HG03064 (cell line): Measurements from ENCODE around the gene COX6B2.

Experiments used
- ATAC-seq: cut with Tn5 transposase; IDR thresholded peaks from one replicate; pipeline ENCODE4 v1.9.1; 2021; ENCODE audit warnings: low read depth; ENCODE audit not compliant: unreplicated experiment

Gene COX6B2

DNA sequence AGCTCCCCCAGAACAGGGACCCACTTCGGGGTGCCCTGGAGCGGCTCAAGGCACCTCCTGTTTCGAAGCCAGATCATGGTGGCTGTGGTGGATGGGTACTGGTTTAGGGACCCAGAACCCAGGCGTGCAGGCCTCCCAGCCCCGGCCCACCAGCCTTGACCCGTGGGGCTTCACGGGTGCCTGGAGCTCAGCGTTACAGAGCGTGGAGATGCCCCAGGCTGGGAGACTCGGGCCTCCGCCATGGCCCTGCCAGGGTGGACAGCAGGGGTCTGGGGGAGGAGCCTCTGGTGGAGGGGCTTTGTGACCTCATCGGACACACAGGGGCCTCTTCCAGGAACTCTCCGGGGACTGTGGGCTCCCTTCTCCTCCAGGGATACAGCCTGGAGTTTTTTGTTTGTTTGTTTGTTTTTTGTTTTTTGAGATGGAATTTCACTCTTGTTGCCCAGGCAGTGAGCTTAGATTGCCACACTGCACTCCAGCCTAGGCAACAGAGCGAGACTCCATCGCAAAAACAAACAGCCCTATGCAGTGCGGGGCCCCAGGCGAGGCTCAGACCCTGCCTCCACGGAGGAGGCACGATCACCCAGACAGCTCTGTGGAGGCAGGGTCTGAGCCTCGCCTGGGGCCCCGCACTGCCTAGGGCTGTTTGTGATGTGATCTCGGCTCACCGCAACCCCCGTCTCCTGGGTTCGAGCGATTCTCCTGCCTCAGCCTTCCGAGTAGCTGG is 8.6 kb upstream of the COX6B2 start, which contains the start of gene GARIN5B:
TSS of gene GARIN5B (minus strand) at position 271 of the 727 bp plus-strand sequence. CDS start at position 77, 194 bp downstream.
- ATAC-seq: no peak

DNA sequence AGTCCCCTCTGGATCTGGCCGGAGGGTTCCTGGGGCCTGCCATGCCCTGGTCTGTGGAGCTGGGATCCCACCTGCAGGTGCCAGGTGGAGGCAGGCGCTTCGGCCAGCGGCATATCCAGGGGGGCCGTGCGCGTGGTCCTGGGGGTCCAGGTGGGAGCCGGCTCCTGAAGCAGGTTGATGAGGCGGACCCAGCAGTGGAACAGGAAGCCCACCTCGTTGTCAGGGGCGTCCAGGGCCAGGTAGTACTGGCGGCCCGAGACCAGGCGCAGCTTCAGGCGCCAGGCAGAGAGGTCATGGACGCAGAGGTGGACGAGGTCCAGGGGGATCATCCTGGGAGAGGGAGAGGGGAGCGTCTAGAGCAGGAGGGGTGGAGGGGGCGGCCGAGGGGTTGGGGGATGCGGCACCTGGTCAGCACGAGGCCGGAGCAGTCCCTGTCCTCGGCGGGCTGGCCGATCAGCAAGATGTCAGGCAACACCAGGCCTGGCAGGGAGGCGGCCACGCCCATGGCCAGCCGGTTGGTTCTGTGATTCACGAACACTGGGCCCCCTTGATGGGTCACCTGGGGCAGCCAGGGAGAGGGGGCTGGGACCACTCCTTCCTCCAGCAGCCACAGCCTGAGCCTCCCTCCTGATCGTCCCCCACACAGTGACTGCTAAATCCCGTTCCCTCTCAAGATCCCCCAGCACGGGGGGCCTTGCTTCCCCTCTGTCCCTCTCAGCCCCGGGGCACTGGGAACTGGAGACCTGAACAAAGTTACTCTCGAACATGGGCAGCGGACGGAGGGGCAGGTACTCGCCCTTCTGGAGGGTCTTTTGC is 7.9 kb upstream of the COX6B2 start:
- no peak for ATAC-seq

DNA sequence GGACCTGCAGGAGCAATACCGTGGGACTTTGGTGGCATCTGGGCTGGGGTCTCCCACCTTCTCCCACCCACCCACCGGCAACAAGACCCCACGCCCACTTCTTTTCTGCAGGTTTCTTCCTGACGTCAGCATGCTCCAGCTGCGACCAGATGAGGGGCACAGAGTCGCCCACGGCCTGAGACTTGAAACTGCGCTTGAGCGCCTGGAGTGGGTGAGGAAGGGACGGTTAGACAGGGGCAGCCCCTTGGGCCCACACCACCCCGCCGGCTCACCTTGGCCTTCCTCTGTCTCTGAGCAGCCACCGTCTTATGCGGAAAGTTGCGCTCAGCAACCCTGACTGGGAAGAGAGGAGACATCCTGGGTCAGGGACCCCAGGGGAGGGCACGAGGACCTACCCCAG is 6.4 kb upstream of the COX6B2 start:
- ATAC-seq: no peak

DNA sequence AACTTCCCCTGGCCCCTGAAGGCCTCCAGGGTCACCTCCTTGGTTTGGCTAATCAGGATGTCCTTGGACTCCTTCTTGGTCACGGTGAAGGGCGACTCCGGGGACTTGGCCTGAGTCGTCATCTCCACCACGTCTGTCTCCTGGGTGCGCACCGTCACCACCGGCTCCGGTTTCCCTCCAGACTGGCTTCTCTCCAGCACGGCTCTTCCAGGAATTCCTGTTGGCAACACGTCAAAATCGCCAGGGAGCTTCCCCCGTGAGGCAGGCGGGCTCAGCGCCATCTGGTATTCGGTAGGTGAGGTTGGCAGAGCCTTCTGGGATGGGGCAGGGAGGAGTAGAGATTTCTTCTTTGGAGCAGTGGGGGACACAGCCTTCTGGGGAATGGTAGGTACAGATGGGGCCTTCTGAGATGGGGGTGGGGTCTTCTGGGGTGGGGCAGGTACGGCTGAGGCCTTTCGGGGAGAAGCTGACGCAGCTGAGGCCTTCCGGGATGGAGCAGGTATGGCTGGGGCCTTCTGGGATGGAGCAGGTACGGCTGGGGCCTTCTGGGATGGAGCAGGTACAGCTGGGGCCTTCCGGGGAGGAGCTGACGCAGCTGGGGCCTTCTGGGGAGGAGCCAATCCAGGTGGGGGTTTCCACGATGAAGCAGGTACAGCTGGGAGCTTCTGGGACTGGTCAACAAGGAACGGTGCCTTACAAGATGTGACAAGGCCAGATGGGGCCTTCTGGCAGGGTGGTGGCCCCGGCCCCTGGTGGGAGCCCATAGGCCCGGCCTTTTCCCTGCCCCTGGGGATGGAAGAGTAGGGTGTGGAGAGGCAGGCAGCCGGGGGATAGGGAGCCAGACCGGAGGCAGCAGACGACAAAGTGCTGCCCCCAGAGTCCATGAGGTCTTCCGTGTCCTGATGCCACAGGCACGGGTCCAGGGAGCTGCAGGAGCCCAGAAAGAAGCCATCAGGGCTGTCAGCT is 4.7 kb upstream of the COX6B2 start:
- ATAC-seq: no peak

DNA sequence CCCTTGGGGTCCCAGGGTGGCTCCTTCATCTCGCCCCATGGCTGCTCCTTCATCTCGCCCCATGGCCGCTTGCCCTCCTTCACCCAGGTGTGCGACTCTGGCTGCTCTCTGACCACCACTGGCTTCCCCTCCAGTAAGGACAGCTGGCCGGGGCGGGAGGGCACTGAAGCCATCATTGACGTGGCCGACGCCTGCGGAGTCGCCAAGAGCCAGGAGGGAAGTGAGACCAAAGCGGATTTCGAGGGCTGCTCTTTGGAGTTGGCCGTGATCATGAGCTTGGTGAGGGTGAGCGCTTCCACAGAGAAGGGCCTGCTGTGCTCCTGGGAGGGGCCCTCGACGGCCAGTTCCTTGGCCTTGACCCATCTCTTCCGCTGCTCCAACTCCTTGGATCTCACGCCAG is 4.0 kb upstream of the COX6B2 start:
- ATAC-seq: no peak

DNA sequence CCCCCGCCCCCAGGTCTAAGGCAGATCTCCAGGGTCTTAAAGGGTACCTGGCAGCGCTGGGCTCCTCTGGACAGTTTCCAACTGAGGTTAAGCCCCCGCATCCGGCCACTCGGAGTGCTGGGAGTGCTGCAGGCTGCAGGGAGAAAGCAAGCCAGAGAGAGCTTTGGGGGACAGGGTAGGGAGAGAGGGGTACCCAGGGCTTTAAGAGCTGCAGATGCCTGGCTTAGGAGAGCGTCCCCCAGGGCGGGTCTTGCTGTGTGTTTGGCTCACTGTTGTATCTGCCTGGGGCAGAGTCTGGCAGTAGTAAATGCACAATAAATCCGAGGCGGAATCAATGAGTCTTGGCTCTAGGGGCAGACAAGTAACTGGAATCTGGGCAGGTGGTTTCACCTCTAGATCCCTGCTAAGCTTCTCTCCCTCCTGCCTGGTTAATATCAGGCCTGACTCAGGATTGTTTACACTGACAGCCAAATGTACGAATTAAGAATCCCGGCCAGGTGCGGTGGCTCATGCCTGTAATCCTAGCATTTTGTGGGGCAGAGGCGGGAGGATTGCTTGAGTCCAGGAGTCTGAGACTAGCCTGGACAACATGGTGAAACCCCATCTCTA is 798 bp upstream of the COX6B2 start:
- ATAC-seq: no peak

DNA sequence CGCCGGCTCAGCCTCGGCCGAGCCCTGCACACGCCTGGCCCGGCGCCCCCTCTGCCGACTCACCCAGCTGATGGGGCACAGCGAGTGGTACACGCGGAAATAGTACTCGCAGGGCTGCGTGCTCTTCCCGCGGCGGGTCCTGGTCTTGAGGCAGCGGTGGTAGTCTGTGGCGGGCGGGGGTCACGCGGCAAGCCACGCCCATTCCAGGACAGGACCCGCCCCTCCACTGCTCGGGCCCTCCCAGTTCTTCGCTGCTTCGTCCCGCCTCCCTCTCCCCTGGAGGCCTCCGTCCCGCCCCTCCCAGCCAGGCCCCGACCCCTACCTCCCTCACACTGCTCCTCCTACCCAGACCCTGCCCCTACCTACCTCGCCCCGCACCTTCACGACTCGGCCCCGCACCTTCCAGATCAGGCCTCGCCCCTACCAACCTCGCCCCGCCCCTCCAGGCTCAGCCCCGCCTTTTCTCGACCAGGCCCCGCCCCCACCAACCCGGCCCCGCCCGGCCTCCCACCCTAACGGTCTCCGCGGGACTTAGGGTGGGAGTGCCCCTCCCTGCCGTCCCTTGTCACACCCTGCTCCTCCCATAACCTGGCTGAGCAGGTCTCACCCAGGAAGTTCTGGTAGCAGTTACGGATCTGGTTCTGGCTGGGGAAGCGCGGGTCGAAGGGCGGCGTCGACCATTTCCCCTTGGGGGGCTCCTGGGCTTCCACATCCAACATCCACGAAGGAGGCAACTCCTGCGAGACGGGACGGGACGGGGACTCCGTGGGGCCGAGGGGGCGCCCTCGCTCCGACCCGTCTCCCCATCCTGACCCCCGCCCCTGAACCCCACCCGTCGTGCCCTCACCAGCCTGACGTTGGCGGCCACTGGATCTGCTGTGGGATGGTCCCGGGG is 469 bp downstream of the COX6B2 start:
- no peak for ATAC-seq

DNA sequence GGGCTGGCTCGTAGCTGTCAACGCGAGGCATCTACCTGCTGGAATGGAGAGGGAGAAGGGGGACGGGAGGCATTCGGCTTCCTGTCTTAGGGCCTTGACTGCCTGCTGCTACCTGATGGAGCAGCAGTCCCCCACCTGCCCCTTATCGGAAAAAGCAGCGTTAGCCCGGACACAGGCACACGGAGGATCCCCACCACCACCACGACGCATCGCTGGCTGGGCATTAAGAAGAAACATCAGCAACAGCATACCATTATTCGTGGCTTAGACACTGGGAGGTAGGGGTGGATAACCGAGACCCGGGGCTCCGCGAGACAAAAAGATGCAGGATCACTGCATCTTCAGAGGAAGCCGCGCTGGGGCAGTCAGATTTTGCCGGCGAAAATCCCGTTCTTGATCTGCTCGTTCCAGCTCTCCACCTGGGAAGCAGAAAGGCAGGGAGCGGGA is 1.1 kb downstream of the COX6B2 start:
- ATAC-seq: no peak

DNA sequence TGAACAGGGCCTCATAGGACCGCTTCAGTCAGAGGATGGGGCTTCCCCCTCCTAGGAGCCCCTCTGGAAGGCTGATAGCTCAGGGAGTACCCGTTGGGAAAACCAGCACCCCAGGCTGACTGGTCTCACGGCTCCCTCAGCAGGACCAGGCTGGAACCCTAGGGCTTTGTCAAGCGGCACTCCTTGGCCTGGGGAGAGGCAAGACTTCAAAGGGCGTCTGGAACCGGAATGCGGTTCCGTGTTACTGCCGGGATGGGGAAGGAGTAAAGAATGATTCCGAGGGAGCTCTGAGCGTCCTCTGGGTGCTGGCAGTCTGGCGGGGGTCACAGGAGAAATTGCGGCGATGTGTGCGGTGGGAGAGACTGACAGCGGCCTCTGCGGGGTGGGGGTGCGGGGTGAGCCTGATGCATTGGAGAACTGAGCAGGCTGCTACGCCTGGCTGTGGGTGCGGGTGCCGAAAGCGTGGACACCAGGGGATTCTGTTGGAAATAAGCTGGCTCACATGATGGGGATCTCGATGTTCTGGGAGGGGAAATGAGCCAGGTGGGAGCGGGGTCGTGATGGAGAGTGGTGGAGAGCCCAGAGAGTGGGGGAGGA is 1.9 kb downstream of the COX6B2 start:
- no peak for ATAC-seq

DNA sequence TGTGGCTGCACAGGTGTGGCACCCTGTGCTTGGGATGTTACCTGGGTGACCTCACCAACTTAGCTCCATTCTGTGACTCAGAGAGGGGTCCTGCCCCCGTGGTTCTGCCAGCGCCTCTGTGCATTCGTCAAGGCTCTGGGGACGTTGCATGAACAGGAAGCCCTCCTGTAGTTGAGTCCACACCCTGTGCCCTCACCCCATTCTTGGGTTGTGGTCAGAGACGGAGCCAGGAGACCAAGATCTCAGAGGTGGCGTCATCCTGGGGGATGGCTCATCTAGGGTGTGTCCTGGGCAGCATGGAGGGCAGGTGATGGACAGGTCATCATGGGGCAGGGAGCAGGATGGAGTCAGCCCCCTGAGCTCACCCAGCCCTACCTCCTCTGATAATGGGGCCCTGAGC is 2.5 kb downstream of the COX6B2 start:
- ATAC-seq: no peak

DNA sequence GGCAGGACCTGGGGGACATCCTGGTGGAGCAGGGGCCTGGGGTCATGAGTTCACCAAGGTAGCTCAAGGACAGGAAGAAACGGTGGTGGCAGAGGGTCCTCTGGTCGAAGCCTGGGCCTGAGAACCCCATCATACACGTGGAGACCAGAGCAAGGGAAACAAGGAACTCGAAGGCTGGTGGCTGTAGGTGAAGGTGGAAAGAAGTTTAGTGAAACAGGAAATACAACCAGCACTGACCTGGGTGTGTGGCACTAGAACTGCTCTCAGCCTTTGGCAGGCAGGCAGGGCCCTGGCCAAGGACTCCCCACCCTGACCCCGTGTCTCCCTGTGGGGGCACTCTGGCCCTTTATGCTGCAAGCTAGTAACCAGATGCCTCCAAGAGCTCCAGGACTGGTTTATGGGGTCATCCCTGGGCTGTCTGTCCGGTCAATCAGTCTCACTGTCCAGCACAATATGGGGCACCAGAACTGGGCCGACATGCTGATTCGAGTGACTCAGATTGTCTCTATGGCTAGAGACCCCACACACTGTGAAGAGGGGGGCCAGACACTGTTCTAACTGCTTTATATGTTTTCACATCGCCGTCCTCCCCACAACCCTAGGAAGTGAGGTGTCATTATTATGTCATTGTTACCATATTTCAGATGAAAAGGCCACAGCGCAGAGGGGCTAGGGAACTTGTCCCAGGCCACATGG is 3.8 kb downstream of the COX6B2 start:
- no peak for ATAC-seq

DNA sequence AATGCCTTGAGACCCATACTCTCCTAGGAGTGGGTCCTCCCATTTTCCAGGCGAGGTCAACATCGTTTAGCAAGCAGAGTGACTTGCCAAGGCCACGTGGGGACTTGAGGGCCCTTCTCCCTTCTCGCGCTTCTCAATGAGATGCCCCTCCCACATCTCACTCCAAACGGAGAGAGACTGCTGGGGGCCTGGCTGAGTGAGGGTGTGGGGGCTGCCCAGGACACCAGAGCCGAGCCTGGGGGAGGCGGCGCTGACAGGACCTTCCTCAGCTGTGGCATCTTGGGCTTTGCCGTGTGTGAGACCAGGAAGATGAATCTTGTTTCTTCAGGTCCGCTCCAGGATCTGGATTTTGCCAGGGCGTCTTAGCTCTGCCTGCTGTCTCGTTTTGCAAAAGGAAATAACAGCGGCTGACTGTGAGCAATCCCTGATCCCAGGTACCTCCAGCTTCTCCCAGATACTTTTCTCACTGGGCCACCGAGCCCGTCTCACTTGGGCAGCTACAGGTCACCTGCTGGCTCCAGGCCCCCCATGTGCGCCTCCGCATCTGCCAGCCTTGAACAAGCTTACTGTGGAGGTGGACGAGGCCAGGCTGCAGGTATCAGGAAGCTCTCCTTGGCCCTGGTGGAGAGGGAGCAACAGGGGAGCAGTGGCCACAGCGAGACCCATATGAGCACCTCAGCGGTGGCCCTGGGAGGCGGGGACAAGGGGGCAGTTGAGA is 6.0 kb downstream of the COX6B2 start:
- ATAC-seq: no peak

DNA sequence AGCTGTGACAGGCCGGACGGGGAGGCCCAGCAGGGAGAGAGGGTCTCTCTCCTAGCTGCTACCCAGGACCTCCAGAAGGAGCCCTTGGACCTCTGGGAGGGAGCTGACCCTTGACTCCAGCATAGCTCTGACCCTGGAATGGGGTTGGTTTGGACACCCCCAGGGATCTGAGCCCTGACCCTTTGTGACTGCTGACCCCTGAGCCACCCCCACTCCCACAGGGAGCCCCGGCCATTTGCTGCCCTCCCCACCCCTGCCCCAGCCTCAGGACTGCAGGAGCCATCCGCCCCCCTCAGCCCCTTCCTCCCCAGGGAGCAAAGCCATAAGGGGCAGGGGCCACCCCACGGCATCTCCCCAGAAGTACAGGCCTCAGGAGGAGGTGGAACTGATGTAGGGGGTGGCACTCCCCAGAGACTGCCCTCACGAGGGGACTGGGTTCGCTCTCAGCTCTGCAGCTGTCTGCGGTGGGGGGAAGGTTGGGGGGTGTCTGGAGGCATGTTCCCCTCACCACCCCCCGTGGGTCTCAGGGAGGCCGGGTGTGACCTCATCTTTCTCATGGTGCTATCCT is 7.0 kb downstream of the COX6B2 start:
- no peak for ATAC-seq

DNA sequence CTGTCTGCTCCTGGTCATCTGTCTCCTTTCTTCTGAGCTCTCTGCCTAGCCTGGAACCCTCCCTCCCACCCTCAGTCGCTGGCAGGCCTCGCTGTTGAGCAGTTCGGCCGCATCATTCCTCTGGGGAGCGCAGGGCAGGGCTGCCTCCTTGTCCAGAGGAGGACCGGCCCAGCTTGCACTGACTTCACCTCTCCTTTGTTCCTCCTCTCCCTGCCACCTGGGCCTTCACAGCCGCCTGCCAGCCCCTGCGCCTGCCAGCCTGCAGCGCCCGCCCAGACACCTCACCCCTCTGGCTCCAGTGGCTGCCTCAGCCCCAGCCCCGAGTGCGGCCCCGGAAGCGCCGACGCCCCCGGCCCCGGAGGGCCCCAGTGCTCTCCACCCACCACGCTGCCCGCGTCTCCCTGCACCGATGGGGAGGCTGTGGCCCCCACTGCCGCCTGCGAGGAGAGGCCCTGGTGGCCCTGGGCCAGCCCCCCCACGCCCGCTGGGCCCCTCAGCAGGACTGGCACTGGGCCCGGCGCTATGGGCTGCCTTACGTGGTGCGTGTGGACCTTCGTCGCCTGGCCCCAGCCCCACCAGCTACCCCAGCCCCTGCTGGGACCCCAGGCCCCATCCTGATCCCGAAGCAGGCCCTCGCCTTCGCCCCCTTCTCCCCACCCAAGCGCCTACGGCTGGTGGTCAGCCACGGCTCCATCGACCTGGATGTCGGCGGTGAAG is 7.6 kb downstream of the COX6B2 start:
- ATAC-seq: no peak

DNA sequence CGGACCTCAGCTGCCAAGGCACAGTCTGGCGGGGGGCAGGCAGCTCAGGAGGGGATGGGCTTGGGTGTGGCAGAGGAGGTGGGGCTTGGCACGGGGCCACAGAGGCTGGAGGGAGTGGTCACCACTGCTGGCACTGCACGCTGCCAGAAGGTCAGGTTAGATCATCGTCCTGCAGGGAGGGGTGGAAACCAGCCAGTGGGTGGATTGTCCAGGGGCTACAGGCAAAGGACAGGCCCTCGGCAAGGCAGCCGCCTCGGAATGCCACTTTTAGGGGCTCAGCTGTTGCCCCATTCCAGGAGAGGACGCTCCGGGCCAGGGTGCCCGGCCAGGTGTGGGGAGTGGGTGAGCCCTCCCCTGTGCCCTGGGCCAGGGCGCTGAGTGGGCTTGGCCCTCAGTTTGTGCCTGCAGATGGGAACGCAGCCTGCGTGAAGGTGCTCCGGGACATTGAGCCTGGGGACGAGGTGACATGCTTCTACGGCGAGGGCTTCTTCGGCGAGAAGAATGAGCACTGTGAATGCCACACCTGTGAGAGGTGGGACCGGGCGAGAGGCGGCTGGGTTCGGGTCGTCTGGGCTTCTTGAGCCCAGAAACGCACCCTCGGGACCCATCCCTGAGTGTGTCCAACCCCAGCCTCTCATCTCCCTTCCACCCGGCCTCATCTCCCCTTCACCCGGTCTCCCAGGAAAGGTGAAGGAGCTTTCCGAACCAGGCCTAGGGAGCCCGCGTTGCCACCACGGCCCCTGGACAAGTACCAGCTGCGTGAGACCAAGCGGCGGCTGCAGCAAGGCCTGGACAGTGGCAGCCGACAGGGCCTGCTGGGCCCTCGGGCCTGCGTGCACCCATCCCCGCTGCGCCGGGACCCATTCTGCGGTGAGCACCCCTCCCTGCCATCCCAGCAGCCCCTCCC is 8.4 kb downstream of the COX6B2 start:
- no peak for ATAC-seq
